GM12872 (cell line): ENCODE measurements around the gene ADAMTS8.

Experiments
- TF ChIP-seq, protein P1 (sequence below): IDR thresholded peaks from 3 replicates; pipeline ENCODE4 v1.5.1; 2011; ENCODE audit warnings: low read depth, mild to moderate bottlenecking, low read length, moderate library complexity; ENCODE audit not compliant: insufficient read depth

The ADAMTS8 gene

DNA sequence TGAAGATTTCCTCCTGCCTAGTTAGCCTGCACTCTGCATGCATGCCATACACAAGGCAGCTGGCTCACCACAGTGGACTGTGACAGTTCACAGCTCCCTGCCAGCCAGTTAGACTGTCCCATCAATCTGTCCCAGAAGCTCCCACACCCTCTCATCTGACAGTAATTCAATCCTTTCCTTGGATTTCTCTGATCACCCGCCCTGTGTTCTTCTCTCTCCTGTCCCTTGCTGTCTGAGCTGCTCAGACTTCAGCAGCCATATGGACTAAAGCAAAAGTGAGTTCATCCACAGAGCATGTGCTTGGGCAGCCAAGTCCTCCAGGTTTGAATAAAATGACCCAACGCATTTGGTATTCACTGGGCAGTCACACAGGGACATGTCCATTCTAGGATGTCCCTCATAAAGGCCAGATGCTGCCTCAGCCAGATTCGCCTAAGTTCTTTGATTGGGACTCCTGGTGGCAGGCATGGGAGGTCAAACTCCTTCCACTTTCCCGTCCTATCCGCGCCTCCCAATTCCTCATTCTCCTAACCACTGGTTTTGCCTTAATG lies 59.2 kb downstream of the ADAMTS8 start:
- TF ChIP-seq, protein P1, sequence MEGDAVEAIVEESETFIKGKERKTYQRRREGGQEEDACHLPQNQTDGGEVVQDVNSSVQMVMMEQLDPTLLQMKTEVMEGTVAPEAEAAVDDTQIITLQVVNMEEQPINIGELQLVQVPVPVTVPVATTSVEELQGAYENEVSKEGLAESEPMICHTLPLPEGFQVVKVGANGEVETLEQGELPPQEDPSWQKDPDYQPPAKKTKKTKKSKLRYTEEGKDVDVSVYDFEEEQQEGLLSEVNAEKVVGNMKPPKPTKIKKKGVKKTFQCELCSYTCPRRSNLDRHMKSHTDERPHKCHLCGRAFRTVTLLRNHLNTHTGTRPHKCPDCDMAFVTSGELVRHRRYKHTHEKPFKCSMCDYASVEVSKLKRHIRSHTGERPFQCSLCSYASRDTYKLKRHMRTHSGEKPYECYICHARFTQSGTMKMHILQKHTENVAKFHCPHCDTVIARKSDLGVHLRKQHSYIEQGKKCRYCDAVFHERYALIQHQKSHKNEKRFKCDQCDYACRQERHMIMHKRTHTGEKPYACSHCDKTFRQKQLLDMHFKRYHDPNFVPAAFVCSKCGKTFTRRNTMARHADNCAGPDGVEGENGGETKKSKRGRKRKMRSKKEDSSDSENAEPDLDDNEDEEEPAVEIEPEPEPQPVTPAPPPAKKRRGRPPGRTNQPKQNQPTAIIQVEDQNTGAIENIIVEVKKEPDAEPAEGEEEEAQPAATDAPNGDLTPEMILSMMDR, result no peak

DNA sequence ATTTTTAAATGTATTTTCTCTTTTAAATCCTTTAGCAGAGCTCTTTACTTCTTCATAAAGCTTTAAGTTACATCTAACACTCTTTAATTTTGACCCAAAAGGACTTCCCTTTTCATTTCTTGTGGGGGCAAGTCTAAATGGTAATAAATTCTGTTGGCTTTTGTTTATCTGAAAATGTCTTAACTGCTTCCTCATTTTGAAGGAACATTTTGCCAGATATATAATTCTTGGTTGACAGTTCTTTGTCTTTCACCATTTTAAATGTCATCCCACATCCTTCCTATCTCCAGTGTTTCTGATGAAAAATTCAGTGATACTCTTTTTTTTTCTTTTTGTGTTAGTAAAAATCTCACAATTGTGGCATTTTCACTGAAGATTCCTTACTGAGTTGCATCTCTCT lies 69.0 kb downstream of the ADAMTS8 start:
- TF ChIP-seq, protein P1, result no peak

DNA sequence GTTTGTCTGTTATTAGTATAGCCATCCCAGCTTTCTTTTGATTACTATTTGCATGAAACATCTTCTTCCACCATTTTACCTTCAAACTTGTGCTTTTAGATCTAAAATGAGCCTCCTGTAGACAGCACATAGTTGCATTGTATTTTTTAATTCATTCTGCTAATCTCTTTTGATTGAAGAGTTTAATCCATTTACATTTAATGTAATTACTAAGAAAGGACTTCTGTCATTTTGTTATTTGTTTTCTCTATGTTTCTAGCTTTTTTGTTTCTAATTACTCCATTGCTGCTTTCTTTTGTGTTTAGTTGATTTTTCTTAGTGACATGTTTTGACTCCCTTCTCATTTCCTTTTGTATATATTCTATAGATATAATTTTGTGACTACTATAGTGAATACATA lies 70.0 kb downstream of the ADAMTS8 start:
- TF ChIP-seq, protein P1, result no peak
